Inflammatory macrophage treated with lipopolysaccharide for 1 hour (primary cell): ENCODE results near the gene TMEM161B.
"Not testable (repeated sequence)": the region's sequence is repeated elsewhere in the genome, so short reads cannot be mapped to it uniquely, and the experiment has no call there.

Source experiments
- DNase-seq, 2 donors: peaks; one replicate each; pipeline ENCODE4 v3.0.0-alpha.2; 2020 to 2022

The TMEM161B gene

GRCh38 chr5:88248743-88249540 is 19.7 kb downstream of the TMEM161B start:
- DNase-seq = peak in 1 of 2 donors; percentile 19

GRCh38 chr5:88248094-88248493 is 20.6 kb downstream of the TMEM161B start:
- no peak for DNase-seq

GRCh38 chr5:88245893-88246244 is 22.8 kb downstream of the TMEM161B start:
- DNase-seq = no peak

- DNase-seq = no peak
These were observed 23.3 kb downstream of the TMEM161B start for GRCh38 chr5:88245241-88245892.

GRCh38 chr5:88244686-88245085 is 24.0 kb downstream of the TMEM161B start:
- DNase-seq = no peak

- DNase-seq = not testable (repeated sequence)
These were observed 25.2 kb downstream of the TMEM161B start for GRCh38 chr5:88243493-88243892.

- no peak for DNase-seq
These were observed 29.9 kb downstream of the TMEM161B start for GRCh38 chr5:88238732-88239131.

- DNase-seq = no peak
These were observed 31.6 kb downstream of the TMEM161B start for GRCh38 chr5:88236866-88237642.

GRCh38 chr5:88235828-88236227 is 32.8 kb downstream of the TMEM161B start:
- DNase-seq = no peak

- no peak for DNase-seq
These were observed 33.3 kb downstream of the TMEM161B start for GRCh38 chr5:88235346-88235745.

- no peak for DNase-seq
These were observed 38.0 kb downstream of the TMEM161B start for GRCh38 chr5:88230546-88231066.

- DNase-seq = no peak
These were observed 41.7 kb downstream of the TMEM161B start for GRCh38 chr5:88226881-88227450.

- DNase-seq = no peak
These were observed 54.0 kb downstream of the TMEM161B start for GRCh38 chr5:88214655-88215054.

GRCh38 chr5:88207575-88207974 is 61.1 kb downstream of the TMEM161B start:
- no peak for DNase-seq

GRCh38 chr5:88203981-88204750 is 64.5 kb downstream of the TMEM161B start:
- no peak for DNase-seq

GRCh38 chr5:88195636-88196035 is 73.0 kb downstream of the TMEM161B start:
- no peak for DNase-seq

- DNase-seq = no peak
These were observed 74.7 kb downstream of the TMEM161B start for GRCh38 chr5:88193896-88194295.

- DNase-seq = no peak
These were observed 78.4 kb downstream of the TMEM161B start for GRCh38 chr5:88190106-88190834.

- not testable (repeated sequence) for DNase-seq
These were observed 79.2 kb downstream of the TMEM161B start for GRCh38 chr5:88189484-88189883.

GRCh38 chr5:88188458-88189132 is 80.0 kb downstream of the TMEM161B start:
- DNase-seq = no peak

GRCh38 chr5:88183255-88183654 is 85.4 kb downstream of the TMEM161B start:
- DNase-seq = no peak
